Muscle of leg (tissue), 11 donors: ENCODE data around the gene RPRD2. TPM values are rescaled to one million over a fixed set of nuclear protein-coding genes. Genes with fewer than 3 reads are reported as not detected.

Experiments
- DNase-seq: peaks from one replicate; pipeline ENCODE4 v3.0.0; 2013
- H3K27ac ChIP-seq: one replicate; pipeline ENCODE4 v1.5.1; 2013; ENCODE audit warnings: mild to moderate bottlenecking, low read length, control low read depth
- H3K27me3 ChIP-seq: one replicate; pipeline ENCODE4 v1.6.1; 2013; ENCODE audit warnings: low read length; ENCODE audit not compliant: control insufficient read depth, insufficient read depth
- H3K36me3 ChIP-seq: one replicate; pipeline ENCODE4 v1.6.1; 2013; ENCODE audit warnings: low read length; ENCODE audit not compliant: control insufficient read depth, insufficient read depth
- H3K4me1 ChIP-seq: one replicate; pipeline ENCODE4 v1.6.1; 2013; ENCODE audit warnings: low read length; ENCODE audit not compliant: control insufficient read depth, insufficient read depth
- H3K4me3 ChIP-seq: one replicate; pipeline ENCODE4 v1.5.1; 2013; ENCODE audit warnings: low read length, control low read depth
- H3K9me3 ChIP-seq: replicated peaks from 2 replicates; pipeline ENCODE4 v1.6.1; 2013; ENCODE audit warnings: low read depth, low read length; ENCODE audit not compliant: control insufficient read depth
- WGBS: methylation state at CpG from one replicate; pipeline ENCODE4 v1.1.5; 2013; ENCODE audit warnings: missing lambda C conversion rate; ENCODE audit not compliant: insufficient coverage; 5-methylcytosine and 5-hydroxymethylcytosine counted together
- polyA plus RNA-seq, 8 donors: library from polyadenylated mRNA; unstranded; fragments of 120-200 nt; gene quantifications; one replicate each; pipeline versions ENCODE4 v1.2.1 to v1.2.3, GENCODE V29; 2013; ENCODE audit warnings: inconsistent platforms in 1 of 8, low replicate concordance in 1 of 8; ENCODE audit not compliant: insufficient read length in 8 of 8, insufficient read depth in 1 of 8
- total RNA-seq: library from RNA; stranded (reverse); fragments of 120-200 nt; gene quantifications from one replicate; pipeline ENCODE4 v1.2.4, GENCODE V29; 2013

Gene RPRD2
- total and polyA plus RNA-seq, 9 donors: 10.2 to 27.3 (median 24.0) TPM

GRCh38 chr1:150525348-150525747, 161.4 kb downstream of the RPRD2 start:
- Histone ChIP-seq H3K9me3 (no peaks in the 10 kb centered on the region), H3K36me3 (no peaks in the 10 kb centered on the region), H3K4me3 (no peak overlapping the region), H3K27ac (no peak overlapping the region), H3K4me1 (peaks cover 4% of the 10 kb centered on the region), H3K27me3 (no peaks in the 10 kb centered on the region)
- no peak for DNase-seq
- WGBS: 100% methylated on average over 2 of the region's 3 CpGs

Other genes starting within 250 kb of the RPRD2 start
- 64.6 TPM for gene PLEKHO1, start 214.2 kb upstream of the RPRD2 start, total RNA-seq
- 100 to 1,000 TPM in 1 of 8 donors, 10 to 100 TPM in 7; 82.8 to 100 (median 91.8) TPM for gene PLEKHO1, start 214.2 kb upstream of the RPRD2 start, polyA plus RNA-seq
- gene ANP32E, start 128.0 kb upstream of the RPRD2 start, total RNA-seq: 15.9 TPM
- gene ANP32E, start 128.0 kb upstream of the RPRD2 start, polyA plus RNA-seq: 10 to 100 TPM; 34.0 to 57.5 (median 49.1) TPM
- 4.0 TPM for gene CA14, start 106.4 kb upstream of the RPRD2 start, total RNA-seq
- gene CA14, start 106.4 kb upstream of the RPRD2 start, polyA plus RNA-seq: 1 to 10 TPM; 1.9 to 7.9 (median 4.0) TPM
- gene APH1A, start 95.1 kb upstream of the RPRD2 start, total RNA-seq: 83.0 TPM
- 100 to 1,000 TPM; 110 to 140 (median 121) TPM for gene APH1A, start 95.1 kb upstream of the RPRD2 start, polyA plus RNA-seq
- gene C1orf54, start 91.4 kb upstream of the RPRD2 start, total RNA-seq: 64.1 TPM
- 10 to 100 TPM; 23.6 to 53.8 (median 39.3) TPM for gene C1orf54, start 91.4 kb upstream of the RPRD2 start, polyA plus RNA-seq
- 2.2 TPM for gene CIART, start 81.6 kb upstream of the RPRD2 start, total RNA-seq
- 1 to 10 TPM; 1.8 to 4.6 (median 2.9) TPM for gene CIART, start 81.6 kb upstream of the RPRD2 start, polyA plus RNA-seq
- gene MRPS21, start 70.3 kb upstream of the RPRD2 start, total RNA-seq: 82.0 TPM
- 10 to 100 TPM; 48.1 to 59.4 (median 54.0) TPM for gene MRPS21, start 70.3 kb upstream of the RPRD2 start, polyA plus RNA-seq
- 52.3 TPM for gene PRPF3, start 42.6 kb upstream of the RPRD2 start, total RNA-seq
- 10 to 100 TPM; 28.8 to 56.4 (median 39.6) TPM for gene PRPF3, start 42.6 kb upstream of the RPRD2 start, polyA plus RNA-seq
- gene TARS2, start 123.3 kb downstream of the RPRD2 start, total RNA-seq: 15.3 TPM
- 10 to 100 TPM; 15.2 to 28.0 (median 17.7) TPM for gene TARS2, start 123.3 kb downstream of the RPRD2 start, polyA plus RNA-seq
- gene ECM1, start 144.0 kb downstream of the RPRD2 start, total RNA-seq: 2.2 TPM
- 10 to 100 TPM in 1 of 8 donors, 1 to 10 TPM in 7; 2.8 to 12.9 (median 3.9) TPM for gene ECM1, start 144.0 kb downstream of the RPRD2 start, polyA plus RNA-seq
- gene FALEC, start 151.6 kb downstream of the RPRD2 start, total RNA-seq: 0.84 TPM
- gene FALEC, start 151.6 kb downstream of the RPRD2 start, polyA plus RNA-seq: 1 to 10 TPM in 2 of 8 donors, under 1 TPM in 5, not detected in 1; 0.32 to 1.6 (median 0.64) TPM
- 20.2 TPM for gene ADAMTSL4, start 185.3 kb downstream of the RPRD2 start, total RNA-seq
- 10 to 100 TPM; 39.6 to 56.0 (median 44.6) TPM for gene ADAMTSL4, start 185.3 kb downstream of the RPRD2 start, polyA plus RNA-seq
- gene MCL1, start 215.5 kb downstream of the RPRD2 start, total RNA-seq: 113 TPM
- gene MCL1, start 215.5 kb downstream of the RPRD2 start, polyA plus RNA-seq: 100 to 1,000 TPM; 121 to 182 (median 136) TPM